IMR-90 (cell line): ENCODE data around the gene GXYLT1.

Source experiments
- CTCF ChIP-seq: conservative IDR thresholded peaks from 2 replicates; pipeline ENCODE4 v1.5.1; 2012; ENCODE audit warnings: mild to moderate bottlenecking, low read depth, low read length, improper control_type of control experiment
- MXI1 ChIP-seq: IDR thresholded peaks from 2 replicates; pipeline ENCODE4 v1.6.1; 2012; ENCODE audit warnings: low read depth, mild to moderate bottlenecking, low read length, moderate library complexity, borderline replicate concordance
- RFX5 ChIP-seq: IDR thresholded peaks from 2 replicates; pipeline ENCODE4 v1.8.0; 2012; ENCODE audit warnings: low read depth, mild to moderate bottlenecking, low read length, moderate library complexity

GRCh38 chr12:42084522-42084921, 60.2 kb downstream of the GXYLT1 start:
- no peak for TF ChIP-seq RFX5
- TF ChIP-seq MXI1, result no peak
- no peak for TF ChIP-seq CTCF
